ENCODE measurements around the gene LRRIQ3. TPM values are rescaled to one million over a fixed set of nuclear protein-coding genes. Genes with fewer than 3 reads are reported as not detected.
"Not testable (repeated sequence)": the region's sequence is repeated elsewhere in the genome, so short reads cannot be mapped to it uniquely, and the experiment has no call there.

The LRRIQ3 gene
- polyA plus RNA-seq (ENCODE audit: insufficient read length in 4 of 4), result 1 to 10 TPM; 3.1 to 5.4 (median 3.9) TPM

- DNase-seq (ENCODE audit: low read depth in 4 of 4, low spot score in 2 of 4), result peak; percentile 89 to 94 (median 92)
Measured at GRCh38 chr1:74197657-74198552, at the start of gene LRRIQ3, which contains the start of gene FPGT. Gene LRRIQ3, minus strand, starts transcription at chr1:74198176. Its CDS starts 14,492 bp downstream, at chr1:74183684. Gene FPGT, plus strand, starts transcription at chr1:74198242. Its CDS starts 37 bp downstream, at chr1:74198279.

- DNase-seq (ENCODE audit: low read depth in 4 of 4, low spot score in 2 of 4), result no peak
Measured at GRCh38 chr1:74246315-74246714, 48.3 kb upstream of the LRRIQ3 start.

- DNase-seq (ENCODE audit: low read depth in 4 of 4, low spot score in 2 of 4), result no peak
Measured at GRCh38 chr1:74245168-74245772, 47.3 kb upstream of the LRRIQ3 start.

- DNase-seq (ENCODE audit: low read depth in 4 of 4, low spot score in 2 of 4), result no peak
Measured at GRCh38 chr1:74237787-74238186, 39.8 kb upstream of the LRRIQ3 start.

- DNase-seq (ENCODE audit: low read depth in 4 of 4, low spot score in 2 of 4), result no peak
Measured at GRCh38 chr1:74237035-74237434, 39.1 kb upstream of the LRRIQ3 start.

- DNase-seq (ENCODE audit: low read depth in 4 of 4, low spot score in 2 of 4), result no peak
Measured at GRCh38 chr1:74236440-74236839, 38.5 kb upstream of the LRRIQ3 start.

GRCh38 chr1:74235153-74235552, 37.2 kb upstream of the LRRIQ3 start, which contains the start of gene TNNI3K:
Gene TNNI3K, plus strand, starts transcription at chr1:74235387. Its CDS starts 65 bp downstream, at chr1:74235452.
- no peak for DNase-seq (ENCODE audit: low read depth in 4 of 4, low spot score in 2 of 4)

- no peak for DNase-seq (ENCODE audit: low read depth in 4 of 4, low spot score in 2 of 4)
Measured at GRCh38 chr1:74223453-74223852, 25.5 kb upstream of the LRRIQ3 start.

- no peak for DNase-seq (ENCODE audit: low read depth in 4 of 4, low spot score in 2 of 4)
Measured at GRCh38 chr1:74222701-74223100, 24.7 kb upstream of the LRRIQ3 start.

- DNase-seq (ENCODE audit: low read depth in 4 of 4, low spot score in 2 of 4), result no peak
Measured at GRCh38 chr1:74215229-74215628, 17.3 kb upstream of the LRRIQ3 start.

- no peak for DNase-seq (ENCODE audit: low read depth in 4 of 4, low spot score in 2 of 4)
Measured at GRCh38 chr1:74205266-74205665, 7.3 kb upstream of the LRRIQ3 start.

- DNase-seq (ENCODE audit: low read depth in 4 of 4, low spot score in 2 of 4), result no peak
Measured at GRCh38 chr1:74199504-74199903, 1.5 kb upstream of the LRRIQ3 start.

GRCh38 chr1:74197255-74197654, 721 bp downstream of the LRRIQ3 start:
- DNase-seq (ENCODE audit: low read depth in 4 of 4, low spot score in 2 of 4), result no peak

GRCh38 chr1:74195339-74195738, 2.6 kb downstream of the LRRIQ3 start:
- no peak for DNase-seq (ENCODE audit: low read depth in 4 of 4, low spot score in 2 of 4)

GRCh38 chr1:74193908-74194307, 4.1 kb downstream of the LRRIQ3 start:
- DNase-seq (ENCODE audit: low read depth in 4 of 4, low spot score in 2 of 4), result no peak

GRCh38 chr1:74180490-74180889, 17.5 kb downstream of the LRRIQ3 start:
- no peak for DNase-seq (ENCODE audit: low read depth in 4 of 4, low spot score in 2 of 4)

GRCh38 chr1:74174423-74174822, 23.6 kb downstream of the LRRIQ3 start:
- not testable (repeated sequence) for DNase-seq (ENCODE audit: low read depth in 4 of 4, low spot score in 2 of 4)

- no peak for DNase-seq (ENCODE audit: low read depth in 4 of 4, low spot score in 2 of 4)
Measured at GRCh38 chr1:74162333-74162732, 35.6 kb downstream of the LRRIQ3 start.

- no peak for DNase-seq (ENCODE audit: low read depth in 4 of 4, low spot score in 2 of 4)
Measured at GRCh38 chr1:74161497-74161896, 36.5 kb downstream of the LRRIQ3 start.

- no peak for DNase-seq (ENCODE audit: low read depth in 4 of 4, low spot score in 2 of 4)
Measured at GRCh38 chr1:74160046-74160445, 37.9 kb downstream of the LRRIQ3 start.

- no peak for DNase-seq (ENCODE audit: low read depth in 4 of 4, low spot score in 2 of 4)
Measured at GRCh38 chr1:74145086-74145485, 52.9 kb downstream of the LRRIQ3 start.

- DNase-seq (ENCODE audit: low read depth in 4 of 4, low spot score in 2 of 4), result not testable (repeated sequence)
Measured at GRCh38 chr1:74117370-74117769, 80.6 kb downstream of the LRRIQ3 start.
